Panc1 (cell line): ENCODE results near the gene ZNF613.

Source experiments
- CTCF ChIP-seq: fragments of 450-650 bp; IDR thresholded peaks from 2 replicates; pipeline ENCODE4 v1.5.1; 2017; ENCODE audit warnings: mild to moderate bottlenecking
- POLR2AphosphoS5 ChIP-seq: IDR thresholded peaks from 2 replicates; pipeline ENCODE4 v1.6.1; 2012; ENCODE audit warnings: mild to moderate bottlenecking, low read depth, low read length, moderate library complexity
- SIN3A ChIP-seq: IDR thresholded peaks from 2 replicates; pipeline ENCODE4 v1.6.1; 2012; ENCODE audit warnings: low read depth, mild to moderate bottlenecking, low read length, moderate library complexity, borderline replicate concordance; ENCODE audit not compliant: insufficient read depth
- TCF7L2 ChIP-seq: IDR thresholded peaks from 2 replicates; pipeline ENCODE4 v1.6.1; 2011; ENCODE audit warnings: mild to moderate bottlenecking, low read depth, low read length, inconsistent platforms

- no peak for TF ChIP-seq CTCF
- TF ChIP-seq POLR2AphosphoS5: no peak
- TF ChIP-seq SIN3A: no peak
- no peak for TF ChIP-seq TCF7L2
These were observed 19.3 kb downstream of the ZNF613 start for GRCh38 chr19:51946602-51947001.
